Measurements from ENCODE around the gene TM4SF20. TPM values are rescaled to one million over a fixed set of nuclear protein-coding genes. Genes with fewer than 3 reads are reported as not detected.
A peak's percentile ranks its signal among the peaks of the same experiment; 100 is the strongest.

Gene TM4SF20
- polyA plus RNA-seq, 1 of the 3 experiments (the other 2 are of a cell fraction) = 0.03 TPM

DNA sequence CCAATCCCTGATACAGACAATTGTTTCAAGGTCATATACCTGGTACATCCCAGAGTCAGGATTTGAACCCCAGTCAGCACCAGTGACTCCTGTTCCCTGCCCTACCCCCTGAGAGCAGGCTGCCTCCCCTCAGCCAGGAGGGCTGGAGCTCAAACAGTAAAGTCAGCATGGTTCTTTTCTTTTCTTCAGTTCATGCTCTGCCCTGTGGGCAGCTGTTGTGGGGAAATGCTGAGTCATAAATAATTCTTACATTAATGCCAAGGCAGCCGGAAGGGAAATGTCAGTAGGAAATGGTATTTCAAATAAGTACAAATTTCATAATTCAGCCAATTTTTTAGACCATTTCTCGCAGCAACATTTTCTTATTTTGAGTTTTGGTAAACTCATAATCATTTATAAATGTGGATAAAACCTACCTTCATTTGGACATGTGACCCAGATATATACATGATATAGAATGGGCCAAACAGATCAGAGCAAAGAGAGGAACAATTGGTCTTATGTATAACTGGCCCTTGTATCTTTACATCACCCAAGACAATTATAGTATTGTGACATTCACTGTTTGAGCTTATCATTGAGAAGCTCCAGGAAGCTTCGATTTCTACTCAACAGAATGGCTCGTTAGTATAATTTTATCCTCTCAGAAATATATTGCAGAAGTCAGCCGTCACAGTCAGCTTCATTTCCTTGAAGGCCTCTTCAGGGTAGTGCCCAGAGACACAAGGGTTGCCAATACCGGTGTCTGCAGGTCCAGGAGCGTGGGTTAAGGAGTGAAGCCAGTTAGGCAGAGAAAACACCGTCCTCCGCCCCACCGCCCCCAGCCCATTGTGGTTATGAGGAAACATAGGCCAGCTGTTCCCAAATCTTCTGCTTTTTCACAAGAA, 36.7 kb upstream of the TM4SF20 start:
- DNase-seq = no peak
- H3K27ac ChIP-seq (ENCODE audit: low read depth in 2 of 2, low read length in 1 of 2) = peak overlapping the region; percentile 18 to 64; a peak in 3 of 4 replicates
- no peaks in the 10 kb centered on the region for H4K20me1 ChIP-seq (ENCODE audit: insufficient read depth)
- WGBS (ENCODE audit: low lambda C conversion rate) = 83% methylated on average over 10 of the region's 10 CpGs
- no peaks in the 10 kb centered on the region for H3K9me2 ChIP-seq
- H3K9me3 ChIP-seq = no peaks in the 10 kb centered on the region
- no peak overlapping the region for H3K4me3 ChIP-seq (ENCODE audit: low read depth in 2 of 2, low read length in 1 of 2)
- no peaks in the 10 kb centered on the region for H3K79me2 ChIP-seq (ENCODE audit: insufficient read depth)
- H3K36me3 ChIP-seq (replicated peaks in 1 of 2; ENCODE audit: control insufficient read depth in 1 of 2, insufficient read depth in 2 of 2, low read length in 1 of 2) = no peaks in the 10 kb centered on the region
- POLR2A ChIA-PET = no interaction called here
- peaks cover 3% of the 10 kb centered on the region for H3F3A ChIP-seq (replicated peaks; ENCODE audit: insufficient read depth)
- H3K4me1 ChIP-seq (ENCODE audit: control insufficient read depth in 1 of 2, insufficient read depth in 2 of 2, low read depth in 1 of 2, low read length in 1 of 2) = peaks cover 2 to 30% of the 10 kb centered on the region in 2 experiments; a peak in 2 of 4 replicates
- peak overlapping the region; percentile 54; the same call in 1 of the 2 replicates for H2AFZ ChIP-seq (ENCODE audit: low read depth)
- no peak overlapping the region for H3K9ac ChIP-seq
- CTCF ChIA-PET = interaction anchor here (1.6 kb wide), 1 partner anchor 9 kb away, joined by 3 read pairs; no protein-coding TSS in a partner anchor
- H3K27me3 ChIP-seq (ENCODE audit: insufficient read depth) = no peaks in the 10 kb centered on the region
- peak overlapping the region; percentile 6; the same call in 1 of the 2 replicates for H3K4me2 ChIP-seq
- TF ChIP-seq, protein P1, sequence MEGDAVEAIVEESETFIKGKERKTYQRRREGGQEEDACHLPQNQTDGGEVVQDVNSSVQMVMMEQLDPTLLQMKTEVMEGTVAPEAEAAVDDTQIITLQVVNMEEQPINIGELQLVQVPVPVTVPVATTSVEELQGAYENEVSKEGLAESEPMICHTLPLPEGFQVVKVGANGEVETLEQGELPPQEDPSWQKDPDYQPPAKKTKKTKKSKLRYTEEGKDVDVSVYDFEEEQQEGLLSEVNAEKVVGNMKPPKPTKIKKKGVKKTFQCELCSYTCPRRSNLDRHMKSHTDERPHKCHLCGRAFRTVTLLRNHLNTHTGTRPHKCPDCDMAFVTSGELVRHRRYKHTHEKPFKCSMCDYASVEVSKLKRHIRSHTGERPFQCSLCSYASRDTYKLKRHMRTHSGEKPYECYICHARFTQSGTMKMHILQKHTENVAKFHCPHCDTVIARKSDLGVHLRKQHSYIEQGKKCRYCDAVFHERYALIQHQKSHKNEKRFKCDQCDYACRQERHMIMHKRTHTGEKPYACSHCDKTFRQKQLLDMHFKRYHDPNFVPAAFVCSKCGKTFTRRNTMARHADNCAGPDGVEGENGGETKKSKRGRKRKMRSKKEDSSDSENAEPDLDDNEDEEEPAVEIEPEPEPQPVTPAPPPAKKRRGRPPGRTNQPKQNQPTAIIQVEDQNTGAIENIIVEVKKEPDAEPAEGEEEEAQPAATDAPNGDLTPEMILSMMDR (IDR thresholded peaks at IDR 0.05) = no peak
- TF ChIP-seq TEAD4 (IDR thresholded peaks at IDR 0.05; ENCODE audit: borderline replicate concordance, insufficient read depth) (0 out of 2 replicates have a peak, but pooled peaks have one; percentile 12), GATA2 (CRISPR knock-in tag; IDR thresholded peaks at IDR 0.05) (no peak), NRF1 (IDR thresholded peaks at IDR 0.05; ENCODE audit: low read depth, low read length) (no peak), POLR2AphosphoS5 (IDR thresholded peaks at IDR 0.05; ENCODE audit: low read depth, low read length) (no peak), FOXJ3 (CRISPR knock-in tag; IDR thresholded peaks at IDR 0.05) (no peak), TCF12 (IDR thresholded peaks at IDR 0.05) (peak; percentile 81), NFIC (IDR thresholded peaks at IDR 0.05; ENCODE audit: borderline replicate concordance) (peak; percentile 75; the same call in 1 of the 2 replicates), ELF1 (IDR thresholded peaks at IDR 0.05) (peak; percentile 40; the same call in 1 of the 2 replicates), MEF2A (IDR thresholded peaks at IDR 0.05; ENCODE audit: borderline replicate concordance, low read depth) (no peak), JUND (IDR thresholded peaks at IDR 0.05) (peak; percentile 68), GABPA (IDR thresholded peaks at IDR 0.05; ENCODE audit: low read depth) (no peak), CHD2 (IDR thresholded peaks at IDR 0.05; ENCODE audit: low read length, partially characterized antibody) (no peak), SIN3A (IDR thresholded peaks at IDR 0.05; ENCODE audit: borderline replicate concordance, low read depth, low read length) (peak; percentile 54; the same call in 1 of the 2 replicates), FOSL2 (IDR thresholded peaks at IDR 0.05; ENCODE audit: borderline replicate concordance, low read depth) (peak; percentile 80; the same call in 1 of the 2 replicates), FOXM1 (IDR thresholded peaks at IDR 0.05; ENCODE audit: low read depth) (no peak), SMC3 (IDR thresholded peaks at IDR 0.05; ENCODE audit: low read depth, low read length) (no peak), EP300 (IDR thresholded peaks at IDR 0.05; ENCODE audit: borderline replicate concordance in 1 of 2, low read depth in 1 of 2, low read length in 1 of 2) (peak in 1 of 2 experiments; percentile 63; a peak in 1 of 4 replicates), RFX5 (IDR thresholded peaks at IDR 0.05; ENCODE audit: low read length) (no peak)
- TF ChIP-seq, protein P2, sequence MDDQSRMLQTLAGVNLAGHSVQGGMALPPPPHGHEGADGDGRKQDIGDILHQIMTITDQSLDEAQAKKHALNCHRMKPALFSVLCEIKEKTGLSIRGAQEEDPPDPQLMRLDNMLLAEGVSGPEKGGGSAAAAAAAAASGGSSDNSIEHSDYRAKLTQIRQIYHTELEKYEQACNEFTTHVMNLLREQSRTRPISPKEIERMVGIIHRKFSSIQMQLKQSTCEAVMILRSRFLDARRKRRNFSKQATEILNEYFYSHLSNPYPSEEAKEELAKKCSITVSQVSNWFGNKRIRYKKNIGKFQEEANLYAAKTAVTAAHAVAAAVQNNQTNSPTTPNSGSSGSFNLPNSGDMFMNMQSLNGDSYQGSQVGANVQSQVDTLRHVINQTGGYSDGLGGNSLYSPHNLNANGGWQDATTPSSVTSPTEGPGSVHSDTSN (IDR thresholded peaks at IDR 0.05) = peak; percentile 67
- TF ChIP-seq, protein P3, sequence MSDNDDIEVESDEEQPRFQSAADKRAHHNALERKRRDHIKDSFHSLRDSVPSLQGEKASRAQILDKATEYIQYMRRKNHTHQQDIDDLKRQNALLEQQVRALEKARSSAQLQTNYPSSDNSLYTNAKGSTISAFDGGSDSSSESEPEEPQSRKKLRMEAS (IDR thresholded peaks at IDR 0.05; ENCODE audit: low read depth) = peak; percentile 58; the same call in 1 of the 2 replicates
- TF ChIP-seq, protein P4, sequence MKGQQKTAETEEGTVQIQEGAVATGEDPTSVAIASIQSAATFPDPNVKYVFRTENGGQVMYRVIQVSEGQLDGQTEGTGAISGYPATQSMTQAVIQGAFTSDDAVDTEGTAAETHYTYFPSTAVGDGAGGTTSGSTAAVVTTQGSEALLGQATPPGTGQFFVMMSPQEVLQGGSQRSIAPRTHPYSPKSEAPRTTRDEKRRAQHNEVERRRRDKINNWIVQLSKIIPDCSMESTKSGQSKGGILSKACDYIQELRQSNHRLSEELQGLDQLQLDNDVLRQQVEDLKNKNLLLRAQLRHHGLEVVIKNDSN (IDR thresholded peaks at IDR 0.05; ENCODE audit: borderline replicate concordance, low read depth) = no peak
- TF ChIP-seq, protein P5, sequence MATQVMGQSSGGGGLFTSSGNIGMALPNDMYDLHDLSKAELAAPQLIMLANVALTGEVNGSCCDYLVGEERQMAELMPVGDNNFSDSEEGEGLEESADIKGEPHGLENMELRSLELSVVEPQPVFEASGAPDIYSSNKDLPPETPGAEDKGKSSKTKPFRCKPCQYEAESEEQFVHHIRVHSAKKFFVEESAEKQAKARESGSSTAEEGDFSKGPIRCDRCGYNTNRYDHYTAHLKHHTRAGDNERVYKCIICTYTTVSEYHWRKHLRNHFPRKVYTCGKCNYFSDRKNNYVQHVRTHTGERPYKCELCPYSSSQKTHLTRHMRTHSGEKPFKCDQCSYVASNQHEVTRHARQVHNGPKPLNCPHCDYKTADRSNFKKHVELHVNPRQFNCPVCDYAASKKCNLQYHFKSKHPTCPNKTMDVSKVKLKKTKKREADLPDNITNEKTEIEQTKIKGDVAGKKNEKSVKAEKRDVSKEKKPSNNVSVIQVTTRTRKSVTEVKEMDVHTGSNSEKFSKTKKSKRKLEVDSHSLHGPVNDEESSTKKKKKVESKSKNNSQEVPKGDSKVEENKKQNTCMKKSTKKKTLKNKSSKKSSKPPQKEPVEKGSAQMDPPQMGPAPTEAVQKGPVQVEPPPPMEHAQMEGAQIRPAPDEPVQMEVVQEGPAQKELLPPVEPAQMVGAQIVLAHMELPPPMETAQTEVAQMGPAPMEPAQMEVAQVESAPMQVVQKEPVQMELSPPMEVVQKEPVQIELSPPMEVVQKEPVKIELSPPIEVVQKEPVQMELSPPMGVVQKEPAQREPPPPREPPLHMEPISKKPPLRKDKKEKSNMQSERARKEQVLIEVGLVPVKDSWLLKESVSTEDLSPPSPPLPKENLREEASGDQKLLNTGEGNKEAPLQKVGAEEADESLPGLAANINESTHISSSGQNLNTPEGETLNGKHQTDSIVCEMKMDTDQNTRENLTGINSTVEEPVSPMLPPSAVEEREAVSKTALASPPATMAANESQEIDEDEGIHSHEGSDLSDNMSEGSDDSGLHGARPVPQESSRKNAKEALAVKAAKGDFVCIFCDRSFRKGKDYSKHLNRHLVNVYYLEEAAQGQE (IDR thresholded peaks at IDR 0.05; ENCODE audit: low read depth, low read length) = no peak
- TF ChIP-seq, protein P6, sequence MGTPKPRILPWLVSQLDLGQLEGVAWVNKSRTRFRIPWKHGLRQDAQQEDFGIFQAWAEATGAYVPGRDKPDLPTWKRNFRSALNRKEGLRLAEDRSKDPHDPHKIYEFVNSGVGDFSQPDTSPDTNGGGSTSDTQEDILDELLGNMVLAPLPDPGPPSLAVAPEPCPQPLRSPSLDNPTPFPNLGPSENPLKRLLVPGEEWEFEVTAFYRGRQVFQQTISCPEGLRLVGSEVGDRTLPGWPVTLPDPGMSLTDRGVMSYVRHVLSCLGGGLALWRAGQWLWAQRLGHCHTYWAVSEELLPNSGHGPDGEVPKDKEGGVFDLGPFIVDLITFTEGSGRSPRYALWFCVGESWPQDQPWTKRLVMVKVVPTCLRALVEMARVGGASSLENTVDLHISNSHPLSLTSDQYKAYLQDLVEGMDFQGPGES (IDR thresholded peaks at IDR 0.05; ENCODE audit: low read depth, low read length) = no peak
